ENCODE results near the gene ZC3H11A. TPM values are rescaled to one million over a fixed set of nuclear protein-coding genes. Genes with fewer than 3 reads are reported as not detected.

The ZC3H11A gene
- total RNA-seq, 1 experiment from 2014 or later = 95.9 TPM

DNA sequence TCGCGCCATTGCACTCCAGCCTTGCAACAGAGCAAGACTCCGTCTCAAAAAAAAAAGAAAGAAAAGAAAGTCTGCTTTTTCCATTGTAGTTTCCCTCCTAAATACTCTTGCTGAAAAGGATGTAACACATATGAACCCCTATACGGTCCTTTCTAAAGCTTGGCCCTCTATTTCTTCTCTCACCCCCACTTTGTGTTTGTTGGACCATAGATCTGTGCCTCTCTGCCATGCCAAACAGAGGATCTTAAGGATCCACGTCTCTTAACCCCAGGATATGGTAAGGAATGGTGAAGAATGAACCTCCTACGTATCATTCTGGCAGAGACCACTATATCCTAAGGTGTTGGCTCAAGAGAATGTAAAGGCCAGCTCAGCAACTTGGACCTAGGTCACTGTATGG lies 49.1 kb upstream of the ZC3H11A start:
- Mint-ChIP-seq H3K27ac (no peak overlapping the region), H3K4me1 (peaks cover 23 to 26% of the 10 kb centered on the region in 2 experiments), H3K9me3 (no peaks in the 10 kb centered on the region), H3K36me3 (ENCODE audit: insufficient read depth in 1 of 3, low read depth in 3 of 3) (no peaks in the 10 kb centered on the region), H3K4me3 (no peak overlapping the region), H3K27me3 (ENCODE audit: low read depth) (no peaks in the 10 kb centered on the region)
- TF ChIP-seq, protein P1, sequence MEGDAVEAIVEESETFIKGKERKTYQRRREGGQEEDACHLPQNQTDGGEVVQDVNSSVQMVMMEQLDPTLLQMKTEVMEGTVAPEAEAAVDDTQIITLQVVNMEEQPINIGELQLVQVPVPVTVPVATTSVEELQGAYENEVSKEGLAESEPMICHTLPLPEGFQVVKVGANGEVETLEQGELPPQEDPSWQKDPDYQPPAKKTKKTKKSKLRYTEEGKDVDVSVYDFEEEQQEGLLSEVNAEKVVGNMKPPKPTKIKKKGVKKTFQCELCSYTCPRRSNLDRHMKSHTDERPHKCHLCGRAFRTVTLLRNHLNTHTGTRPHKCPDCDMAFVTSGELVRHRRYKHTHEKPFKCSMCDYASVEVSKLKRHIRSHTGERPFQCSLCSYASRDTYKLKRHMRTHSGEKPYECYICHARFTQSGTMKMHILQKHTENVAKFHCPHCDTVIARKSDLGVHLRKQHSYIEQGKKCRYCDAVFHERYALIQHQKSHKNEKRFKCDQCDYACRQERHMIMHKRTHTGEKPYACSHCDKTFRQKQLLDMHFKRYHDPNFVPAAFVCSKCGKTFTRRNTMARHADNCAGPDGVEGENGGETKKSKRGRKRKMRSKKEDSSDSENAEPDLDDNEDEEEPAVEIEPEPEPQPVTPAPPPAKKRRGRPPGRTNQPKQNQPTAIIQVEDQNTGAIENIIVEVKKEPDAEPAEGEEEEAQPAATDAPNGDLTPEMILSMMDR (conservative IDR thresholded peaks at IDR 0.05) = no peak
- no peak overlapping the region for H3K4ac ChIP-seq (ENCODE audit: low read depth, low read length)
- no peak overlapping the region for H3K9ac ChIP-seq (ENCODE audit: extremely low read depth, insufficient read length, low read length)
- H3K79me2 ChIP-seq (ENCODE audit: insufficient read depth, low read length) = no peaks in the 10 kb centered on the region
- no peak overlapping the region for H2BK12ac ChIP-seq (ENCODE audit: insufficient read length, low read depth, low read length)
- peaks cover 7% of the 10 kb centered on the region; the same call in 1 of the 2 replicates for H3K4me1 ChIP-seq (ENCODE audit: insufficient read depth, low read length)
- H4K20me1 ChIP-seq (ENCODE audit: control insufficient read depth, insufficient read depth, insufficient read length) = no peaks in the 10 kb centered on the region
- H3K23ac ChIP-seq (ENCODE audit: insufficient read length, low read depth, low read length) = no peak overlapping the region
- H3K27me3 ChIP-seq (ENCODE audit: insufficient read depth, low read length) = no peaks in the 10 kb centered on the region
- DNase-seq = no peak
- H3K79me1 ChIP-seq (ENCODE audit: insufficient read depth, low read depth, low read length, poor library complexity, severe bottlenecking) = no peaks in the 10 kb centered on the region
- no CpG with 5 or more reads among the region's 6 CpGs for WGBS (ENCODE audit: extremely low coverage, insufficient read length, low lambda C conversion rate)
- no peak overlapping the region for H2BK15ac ChIP-seq (ENCODE audit: low read depth, low read length)
- H4K5ac ChIP-seq (ENCODE audit: insufficient read length, low read depth, low read length) = no peak overlapping the region
- no peak overlapping the region for H2AK5ac ChIP-seq (ENCODE audit: insufficient read length, low read length)
- no peak overlapping the region for H2AFZ ChIP-seq (ENCODE audit: low read length)
- no peaks in the 10 kb centered on the region for H3K23me2 ChIP-seq (ENCODE audit: insufficient read length, low read depth, low read length, poor library complexity, severe bottlenecking)
- H2BK120ac ChIP-seq (ENCODE audit: low read depth, low read length, poor library complexity, severe bottlenecking) = no peak overlapping the region
- no peak overlapping the region for H3K14ac ChIP-seq (ENCODE audit: insufficient read depth, low read length)
- H3T11ph ChIP-seq (ENCODE audit: low read length) = no peak overlapping the region
- no peaks in the 10 kb centered on the region for H3K9me3 ChIP-seq (ENCODE audit: control insufficient read depth, low read depth, low read length)
- no peak overlapping the region for H2BK5ac ChIP-seq (ENCODE audit: insufficient read length, low read length)
- no peak overlapping the region for H3K18ac ChIP-seq (ENCODE audit: insufficient read length, low read depth, low read length)
- H2BK20ac ChIP-seq (ENCODE audit: low read depth, low read length, poor library complexity, severe bottlenecking) = no peak overlapping the region
- no peak overlapping the region for H4K8ac ChIP-seq (replicated peaks; ENCODE audit: insufficient read length, low read depth, low read length)
- H3K4me2 ChIP-seq (ENCODE audit: insufficient read depth, insufficient read length, low read length) = no peak overlapping the region
- no peak overlapping the region for H3K27ac ChIP-seq (ENCODE audit: insufficient read length, low read depth, low read length)
- H3K56ac ChIP-seq (ENCODE audit: insufficient read length, low read depth, low read length) = no peak overlapping the region
- H4K91ac ChIP-seq (ENCODE audit: insufficient read length, low read depth, low read length) = no peak overlapping the region

Data from H9 (cell line).